ENCODE measurements around the gene RNFT1.
"Not testable (repeated sequence)": the region's sequence is repeated elsewhere in the genome, so short reads cannot be mapped to it uniquely, and the experiment has no call there.

Gene RNFT1, protein sequence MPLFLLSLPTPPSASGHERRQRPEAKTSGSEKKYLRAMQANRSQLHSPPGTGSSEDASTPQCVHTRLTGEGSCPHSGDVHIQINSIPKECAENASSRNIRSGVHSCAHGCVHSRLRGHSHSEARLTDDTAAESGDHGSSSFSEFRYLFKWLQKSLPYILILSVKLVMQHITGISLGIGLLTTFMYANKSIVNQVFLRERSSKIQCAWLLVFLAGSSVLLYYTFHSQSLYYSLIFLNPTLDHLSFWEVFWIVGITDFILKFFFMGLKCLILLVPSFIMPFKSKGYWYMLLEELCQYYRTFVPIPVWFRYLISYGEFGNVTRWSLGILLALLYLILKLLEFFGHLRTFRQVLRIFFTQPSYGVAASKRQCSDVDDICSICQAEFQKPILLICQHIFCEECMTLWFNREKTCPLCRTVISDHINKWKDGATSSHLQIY

DNA sequence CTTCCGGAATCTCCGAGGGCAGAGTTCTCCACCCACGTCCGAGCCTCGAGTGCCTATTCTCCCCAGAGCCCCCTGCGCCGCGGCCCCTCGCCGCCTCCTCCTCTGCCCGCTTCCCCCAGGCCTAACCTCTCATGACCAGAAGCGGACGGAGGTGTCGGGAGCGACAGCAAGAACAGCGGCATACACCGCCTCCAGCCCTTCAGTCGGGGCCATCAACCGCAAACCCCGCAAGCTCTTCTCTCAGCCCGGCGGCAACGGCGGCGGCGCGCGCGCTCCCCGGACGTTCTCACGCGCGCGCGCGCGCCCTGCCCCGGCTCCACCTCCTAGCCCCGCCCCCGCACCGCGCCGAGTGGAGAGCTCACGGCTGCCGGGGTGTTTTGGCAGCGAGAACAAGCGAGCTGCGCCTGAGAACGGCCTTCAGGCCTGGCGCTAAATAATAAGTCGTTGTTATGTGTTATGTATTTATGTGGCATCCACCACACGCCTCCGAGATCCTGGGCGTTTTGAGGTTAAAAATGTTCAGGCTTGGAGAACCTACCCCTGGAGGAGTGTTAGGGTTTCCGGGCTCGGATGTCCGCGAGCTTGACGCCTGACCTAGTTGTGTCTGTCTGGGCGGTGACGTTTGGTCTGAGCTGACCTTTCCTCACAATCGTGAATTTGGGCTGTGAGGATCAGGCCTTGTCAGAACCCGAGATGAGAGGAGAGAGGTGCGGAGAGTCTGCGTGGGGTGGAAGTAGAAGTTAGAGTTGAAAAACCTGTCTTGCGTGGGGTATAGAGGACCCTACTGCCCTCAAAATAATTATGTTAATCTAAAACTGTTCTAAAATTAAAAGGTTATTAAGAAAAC lies at the start of gene RNFT1:
Gene RNFT1 (minus strand): TSS at position 259 of the 847 bp plus-strand sequence. CDS start 77 bp downstream, at position 182.
- DNase-seq: peak; percentile 88

DNA sequence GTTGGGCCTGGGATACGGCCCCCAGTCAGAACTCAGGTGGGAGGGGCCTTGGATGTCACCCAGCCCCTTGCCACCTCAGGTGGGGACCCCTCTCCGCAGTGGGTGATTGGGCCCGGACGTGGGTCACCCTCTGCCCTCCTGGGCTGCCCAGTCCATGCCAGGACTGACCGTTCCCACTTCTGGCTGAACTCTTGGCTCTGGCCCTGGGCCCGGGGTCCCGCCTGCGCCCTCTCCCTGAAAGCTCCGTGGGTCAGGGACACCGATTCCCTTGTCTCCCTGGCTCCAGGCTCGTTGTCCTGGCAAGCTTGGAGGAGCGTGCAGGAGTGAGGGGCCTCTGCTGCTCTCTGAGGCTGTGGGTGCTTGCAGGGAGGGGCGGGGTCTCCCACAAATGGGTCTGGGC lies 44.8 kb upstream of the RNFT1 start:
- DNase-seq: not testable (repeated sequence)

DNA sequence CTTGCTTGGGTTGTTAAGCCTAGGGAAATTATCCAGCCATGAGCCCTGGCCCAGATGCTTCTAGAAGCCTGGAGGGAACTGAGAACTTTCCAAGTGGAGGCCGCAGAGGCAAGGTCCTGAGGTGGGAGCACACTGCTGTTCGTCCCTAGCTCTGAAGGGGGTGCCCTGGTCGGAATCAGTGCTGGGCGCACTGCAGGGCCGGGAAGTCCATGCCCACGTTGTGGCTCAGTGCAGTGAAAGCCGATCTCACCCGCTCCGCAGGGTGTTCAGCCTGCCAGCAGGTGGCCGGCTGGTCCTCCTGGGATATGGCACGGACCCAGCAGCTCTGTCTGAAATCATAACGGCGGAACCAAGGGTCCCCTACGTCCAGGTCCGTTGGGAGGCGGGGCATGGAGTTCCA lies 43.8 kb upstream of the RNFT1 start:
- not testable (repeated sequence) for DNase-seq

DNA sequence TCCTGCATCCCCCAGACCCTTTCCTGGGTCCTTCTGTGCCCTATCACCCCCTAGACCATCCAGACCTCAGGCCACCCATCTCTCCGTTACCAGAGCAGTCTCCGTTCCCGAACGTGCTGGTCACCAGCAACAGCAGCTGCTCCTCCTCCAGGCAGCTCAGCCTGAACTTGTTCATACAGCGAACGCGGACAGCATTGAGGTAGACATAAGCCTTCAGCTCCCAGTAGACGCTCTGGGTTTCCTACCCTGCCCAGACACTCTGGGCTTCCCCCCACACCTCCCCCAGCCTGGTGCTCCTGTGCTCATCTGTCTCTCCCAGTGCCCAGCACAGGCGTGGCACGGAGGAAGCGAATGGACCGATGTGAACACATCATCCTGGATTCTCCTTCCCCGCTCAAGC lies 41.6 kb upstream of the RNFT1 start:
- no peak for DNase-seq

DNA sequence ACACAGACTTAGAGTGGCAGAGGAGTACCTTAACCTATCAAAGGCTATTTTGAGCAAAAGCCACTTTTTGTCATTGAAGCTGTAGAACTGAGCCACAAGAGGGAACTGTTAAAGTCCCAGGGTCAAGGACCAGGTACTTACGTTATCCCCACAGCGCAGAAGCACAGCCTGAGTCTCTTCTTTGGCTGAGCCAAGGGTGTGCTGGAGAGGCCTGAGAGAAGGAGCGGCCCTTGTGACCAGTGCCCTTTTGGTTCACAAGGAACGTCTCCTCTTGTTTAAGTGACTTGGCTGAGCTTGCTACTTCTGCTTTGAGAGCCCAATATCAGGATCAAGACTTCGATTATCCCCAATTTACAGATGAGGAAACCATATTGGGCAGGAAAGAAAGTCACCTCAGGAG lies 40.0 kb upstream of the RNFT1 start:
- not testable (repeated sequence) for DNase-seq

DNA sequence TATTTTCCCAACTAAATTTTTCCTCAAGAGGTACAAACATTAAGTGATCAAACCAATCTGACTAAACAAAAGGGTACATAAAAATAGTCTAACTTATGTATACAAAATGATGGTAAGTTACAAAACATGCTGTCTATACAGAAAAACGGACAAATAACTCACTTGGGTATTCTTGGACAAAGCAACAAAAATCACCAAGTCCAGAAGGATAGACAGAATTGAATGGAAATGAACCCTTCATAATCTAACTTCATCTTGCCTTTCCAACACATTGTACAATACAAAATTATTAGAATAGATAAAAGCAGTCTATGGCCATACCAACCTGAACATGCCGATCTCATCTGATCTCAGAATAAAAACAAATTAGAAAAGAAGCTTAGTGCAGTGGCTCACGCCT lies 37.9 kb upstream of the RNFT1 start:
- DNase-seq: not testable (repeated sequence)

DNA sequence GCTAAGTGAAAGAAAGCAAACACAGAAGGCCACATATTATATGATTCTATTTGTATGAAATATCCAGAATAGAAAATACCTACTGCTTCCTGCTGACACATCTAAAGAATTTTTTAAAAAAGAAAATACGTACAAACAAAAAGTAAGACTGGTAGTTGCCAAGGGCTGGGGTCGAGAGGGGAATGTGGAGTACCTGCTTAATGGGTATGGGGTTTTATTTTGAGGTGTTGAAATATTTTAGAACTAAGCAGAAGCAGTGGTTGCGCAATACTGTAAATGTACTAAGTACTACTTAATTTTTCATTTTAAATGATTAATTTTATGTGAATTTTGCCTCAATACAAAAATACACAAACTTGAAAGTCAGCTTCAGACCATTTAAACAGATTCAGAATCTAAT lies 32.1 kb upstream of the RNFT1 start:
- not testable (repeated sequence) for DNase-seq

DNA sequence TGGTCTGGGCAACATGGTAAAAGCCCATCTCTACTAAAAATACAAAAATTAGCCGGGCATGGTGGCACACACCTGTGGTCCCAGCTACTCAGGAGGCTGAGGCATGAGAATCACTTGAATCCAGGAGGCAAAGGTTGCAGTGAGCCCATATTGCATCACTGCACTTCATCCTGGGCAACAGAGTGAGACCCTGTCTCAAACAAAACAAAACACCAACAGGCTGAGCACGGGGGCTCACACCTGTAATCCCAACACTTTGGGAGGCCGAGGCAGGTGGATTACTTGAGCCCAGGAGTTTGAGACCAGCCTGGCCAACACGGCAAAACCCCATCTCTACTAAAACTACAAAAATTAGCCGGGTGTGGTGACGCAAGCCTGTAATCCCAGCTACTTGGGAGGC lies 10.6 kb upstream of the RNFT1 start:
- not testable (repeated sequence) for DNase-seq

DNA sequence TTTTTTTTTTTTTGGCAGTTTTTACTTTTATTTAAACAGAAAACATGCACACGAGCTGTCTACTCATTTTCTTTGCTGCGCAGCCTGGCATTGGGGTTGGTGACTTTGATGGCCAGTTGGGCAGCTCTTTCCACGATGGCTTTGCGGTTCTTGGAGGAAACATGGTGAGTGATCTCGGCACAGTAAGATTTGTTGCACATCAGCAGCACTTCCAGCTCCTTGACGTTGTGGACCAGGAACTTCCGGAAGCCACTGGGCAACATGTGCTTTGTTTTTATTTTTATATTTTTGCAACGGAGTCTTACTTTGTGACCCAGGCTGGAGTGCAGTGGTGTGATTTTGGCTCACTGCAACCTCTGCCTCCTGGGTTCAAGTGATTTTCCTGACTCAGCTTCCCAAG lies 8.9 kb upstream of the RNFT1 start:
- DNase-seq: not testable (repeated sequence)

DNA sequence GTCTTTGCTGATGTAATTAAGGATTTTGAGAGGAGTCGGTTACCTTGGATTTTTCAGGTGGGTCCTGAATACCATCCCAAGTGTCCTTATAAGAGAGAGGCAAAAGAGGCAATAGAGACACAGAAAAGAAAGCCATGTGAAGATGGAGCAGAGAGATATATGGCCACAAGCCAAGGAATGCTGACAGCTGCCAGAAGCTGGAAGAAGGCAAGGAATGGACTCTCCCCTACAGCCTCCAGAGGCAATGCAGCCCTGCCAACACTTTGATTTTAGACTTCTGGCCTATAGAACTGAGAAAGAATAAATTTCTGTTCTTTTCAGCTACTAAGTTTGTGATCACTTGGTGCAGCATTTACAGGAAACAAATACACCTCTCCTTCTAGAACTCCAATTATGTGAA lies 8.2 kb upstream of the RNFT1 start:
- no peak for DNase-seq

DNA sequence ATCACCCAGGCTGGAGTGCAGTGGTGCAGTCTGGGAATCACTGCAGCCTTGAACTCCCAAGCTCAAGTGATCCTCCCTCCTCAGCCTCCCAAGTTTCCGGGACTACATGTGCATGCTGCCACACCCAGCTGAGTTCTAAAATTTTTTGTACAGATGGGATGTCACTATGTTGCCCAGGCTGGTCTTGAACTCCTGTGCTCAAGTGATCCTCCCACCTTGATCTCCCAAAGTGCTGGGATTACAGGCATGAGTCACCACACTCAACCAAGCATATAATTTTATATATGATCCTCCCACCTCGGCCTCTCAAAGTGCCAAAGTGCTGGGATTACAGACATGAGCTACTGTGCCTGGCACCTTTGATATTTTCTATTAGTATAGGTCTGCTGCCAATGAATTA lies 7.2 kb upstream of the RNFT1 start:
- DNase-seq: not testable (repeated sequence)

DNA sequence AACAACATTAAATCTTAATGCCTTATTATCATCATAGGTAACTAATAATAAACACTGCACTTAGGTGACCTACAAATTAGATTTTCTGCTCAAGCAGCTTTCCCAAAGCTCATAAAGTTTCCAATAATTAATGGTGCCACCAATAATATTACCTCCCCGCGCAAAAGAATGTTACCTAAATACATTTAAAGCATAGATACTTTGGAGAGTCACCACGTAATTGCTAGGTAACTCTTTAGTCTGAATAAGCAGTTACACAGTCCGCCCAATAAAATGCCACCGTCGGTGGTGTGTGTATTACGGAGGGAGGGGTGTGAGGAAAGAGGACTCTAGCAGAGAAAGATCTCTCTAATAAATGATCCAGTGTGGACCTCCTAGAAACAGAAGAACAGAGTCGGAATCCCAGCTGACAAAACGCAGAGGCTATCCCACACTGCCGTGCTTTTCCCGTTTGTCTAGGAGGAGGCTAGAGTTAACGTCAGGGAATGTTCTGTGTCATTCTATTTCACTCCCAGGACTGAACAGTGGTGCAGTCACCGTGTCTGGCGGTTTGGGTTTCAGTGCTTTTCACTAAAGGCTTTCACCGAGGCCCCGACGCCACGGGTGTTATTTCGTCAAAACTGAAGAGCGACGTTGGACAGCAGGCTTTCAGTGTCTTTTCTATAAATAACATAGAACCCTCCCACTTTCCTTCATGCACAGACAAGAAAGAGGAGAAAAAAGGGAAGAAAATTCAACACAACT lies 630 bp downstream of the RNFT1 start:
- peak; percentile 36 for DNase-seq

DNA sequence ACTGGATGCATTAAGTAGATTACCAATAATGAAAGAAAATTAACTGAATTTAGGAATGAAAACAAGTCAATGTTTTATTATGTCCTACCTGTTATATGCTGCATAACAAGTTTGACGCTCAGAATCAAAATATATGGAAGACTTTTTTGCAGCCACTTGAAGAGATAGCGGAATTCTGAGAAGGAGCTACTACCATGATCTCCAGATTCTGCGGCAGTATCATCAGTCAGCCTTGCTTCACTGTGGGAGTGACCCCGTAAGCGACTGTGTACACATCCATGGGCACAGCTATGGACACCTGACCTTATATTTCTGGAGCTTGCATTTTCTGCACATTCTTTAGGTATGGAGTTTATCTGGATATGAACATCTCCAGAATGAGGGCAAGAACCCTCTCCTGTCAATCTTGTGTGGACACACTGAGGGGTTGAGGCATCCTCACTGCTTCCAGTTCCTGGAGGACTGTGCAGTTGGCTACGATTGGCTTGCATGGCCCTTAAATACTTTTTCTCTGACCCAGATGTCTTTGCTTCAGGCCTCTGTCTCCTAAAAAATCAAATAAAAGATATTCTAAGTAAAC lies 1.7 kb downstream of the RNFT1 start:
- DNase-seq: no peak

DNA sequence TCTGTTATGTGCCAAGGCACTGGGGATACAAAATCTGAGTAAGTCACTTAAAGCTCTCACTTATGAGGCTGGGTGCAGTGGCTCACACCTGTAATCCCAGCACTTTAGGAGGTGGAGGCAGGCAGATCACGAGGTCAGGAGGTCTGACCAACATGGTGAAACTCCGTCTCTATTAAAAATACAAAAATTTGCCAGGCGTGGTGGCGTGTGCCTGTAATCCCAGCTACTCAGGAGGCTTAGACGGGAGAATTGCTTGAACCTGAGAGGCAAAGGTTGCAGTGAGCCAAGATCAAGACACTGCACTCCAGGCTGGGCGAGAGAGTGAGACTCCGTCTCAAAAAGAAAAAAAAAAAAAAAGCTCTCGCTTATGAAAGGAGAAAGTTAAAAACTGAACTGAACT lies 5.0 kb downstream of the RNFT1 start:
- DNase-seq: not testable (repeated sequence)

DNA sequence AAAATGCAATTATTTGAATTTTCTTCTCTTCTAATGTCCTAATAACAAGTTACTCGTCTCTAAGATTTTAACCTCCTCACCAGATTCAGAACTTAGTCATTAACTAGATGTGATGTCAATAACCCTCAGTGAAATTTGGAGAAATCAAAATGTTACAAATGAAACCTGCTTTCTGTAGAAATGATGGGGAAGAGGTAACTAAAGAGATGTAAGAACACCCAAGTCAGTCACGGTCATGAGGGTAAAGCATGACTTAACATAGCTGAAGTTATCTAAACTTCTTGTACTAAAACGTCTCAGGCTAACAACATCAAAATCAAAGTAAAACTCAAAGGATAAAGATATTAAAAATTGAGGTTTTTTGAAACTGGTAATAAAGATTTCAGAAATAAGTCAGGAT lies 9.7 kb downstream of the RNFT1 start:
- no peak for DNase-seq

DNA sequence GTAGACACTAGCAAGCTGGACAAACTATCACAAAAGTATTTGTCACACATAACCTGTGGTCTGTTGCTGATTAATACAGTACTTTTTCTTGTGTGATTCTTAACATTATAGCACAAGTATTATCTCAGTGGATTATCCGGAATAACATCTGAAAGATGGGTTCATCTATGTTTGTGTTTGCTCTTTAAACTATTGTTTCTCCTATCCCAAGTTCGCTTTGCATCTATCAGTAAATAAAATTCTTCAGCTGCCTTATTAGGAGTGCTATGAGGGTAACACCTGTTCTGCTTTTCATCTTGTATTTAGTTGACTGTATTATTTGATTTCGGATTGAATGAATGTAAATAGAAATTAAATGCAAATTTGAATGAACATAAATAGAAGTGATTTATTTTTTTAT lies 14.5 kb downstream of the RNFT1 start:
- DNase-seq: no peak

DNA sequence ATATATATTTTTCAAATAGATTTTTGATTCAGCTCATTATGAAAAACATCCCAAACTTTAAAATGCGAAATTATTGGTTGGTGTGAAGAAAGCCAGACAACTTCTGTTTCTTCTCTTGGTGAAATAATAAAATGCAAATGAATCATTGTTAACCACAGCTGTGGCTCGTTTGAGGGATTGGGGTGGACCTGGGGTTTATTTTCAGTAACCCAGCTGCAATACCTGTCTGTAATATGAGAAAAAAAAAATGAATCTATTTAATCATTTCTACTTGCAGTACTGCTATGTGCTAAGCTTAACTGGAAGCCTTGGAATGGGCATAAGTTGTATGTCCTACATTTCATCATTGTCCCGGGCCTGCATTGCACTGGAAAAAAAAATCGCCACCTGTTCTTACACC lies 17.2 kb downstream of the RNFT1 start:
- peak; percentile 8 for DNase-seq

DNA sequence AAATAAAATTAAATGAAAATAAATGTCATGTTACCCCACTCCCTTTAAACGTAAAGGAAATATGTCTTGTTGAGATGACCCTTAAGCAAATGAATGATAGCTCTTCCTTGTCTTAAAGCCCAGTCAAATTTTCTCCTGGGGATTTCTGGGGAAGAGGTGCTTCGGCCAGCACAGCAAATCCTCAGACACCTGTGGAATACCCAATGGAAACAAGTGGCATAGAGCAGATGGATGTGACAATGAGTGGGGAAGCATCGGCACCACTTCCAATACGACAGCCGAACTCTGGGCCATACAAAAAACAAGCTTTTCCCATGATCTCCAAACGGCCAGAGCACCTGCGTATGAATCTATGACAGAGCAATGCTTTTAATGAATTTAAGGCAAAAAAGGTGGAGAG lies 18.1 kb downstream of the RNFT1 start:
- not testable (repeated sequence) for DNase-seq

DNA sequence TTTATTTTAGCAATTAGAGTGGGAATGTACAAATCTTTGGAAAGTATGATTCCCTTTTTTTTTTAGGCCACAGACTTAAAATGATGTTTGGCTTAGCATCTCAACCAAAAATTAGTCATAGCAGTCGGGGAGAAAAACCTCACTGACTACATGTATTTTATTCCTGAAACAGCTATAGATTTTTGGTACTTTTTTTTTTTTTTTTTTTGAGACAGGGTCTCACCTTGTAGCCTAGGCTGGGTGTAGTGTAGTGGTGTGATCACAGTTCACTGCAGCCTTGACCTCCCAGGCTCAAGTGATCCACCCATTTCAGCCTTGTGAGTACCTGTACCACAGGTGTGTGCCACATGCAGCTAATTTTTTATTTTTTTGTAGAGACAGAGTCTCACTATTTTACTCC lies 23.4 kb downstream of the RNFT1 start:
- peak; percentile 25 for DNase-seq

DNA sequence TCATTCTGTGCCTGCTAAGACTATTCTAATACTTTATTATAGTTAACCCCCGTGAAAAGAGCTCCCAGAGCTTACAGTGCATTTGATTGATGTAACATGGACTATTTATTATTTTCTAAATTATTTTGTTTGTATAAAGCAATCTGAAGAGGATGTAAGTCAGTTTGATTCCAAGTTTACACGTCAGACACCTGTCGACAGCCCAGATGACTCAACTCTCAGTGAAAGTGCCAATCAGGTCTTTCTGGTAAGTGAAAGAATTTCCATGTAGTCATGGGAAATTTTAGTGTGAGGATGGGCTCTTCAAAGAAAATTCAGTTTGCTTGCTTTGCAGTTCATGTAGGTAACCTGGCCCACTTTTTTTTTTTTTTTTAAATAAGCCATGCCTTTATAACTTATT lies 23.8 kb downstream of the RNFT1 start:
- peak; percentile 72 for DNase-seq

DNA sequence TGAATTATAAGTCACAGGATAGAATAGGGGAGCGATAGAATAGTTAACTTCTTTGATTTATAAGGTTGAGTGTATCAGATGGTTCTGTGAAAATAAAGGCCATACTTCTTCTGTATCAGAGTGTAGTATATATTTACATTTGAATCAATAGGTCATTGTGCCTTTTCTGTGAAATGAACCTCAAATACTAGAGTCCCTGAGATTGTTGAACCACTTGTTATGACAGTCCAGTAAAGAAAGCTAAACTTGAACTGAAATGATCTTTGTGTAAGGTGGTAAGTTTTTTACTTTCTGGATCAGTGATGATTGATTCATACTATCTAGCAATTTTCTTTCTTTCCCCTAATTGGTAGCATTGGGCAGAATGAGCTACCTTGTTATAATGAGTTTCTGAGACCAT lies 31.2 kb downstream of the RNFT1 start:
- DNase-seq: not testable (repeated sequence)

DNA sequence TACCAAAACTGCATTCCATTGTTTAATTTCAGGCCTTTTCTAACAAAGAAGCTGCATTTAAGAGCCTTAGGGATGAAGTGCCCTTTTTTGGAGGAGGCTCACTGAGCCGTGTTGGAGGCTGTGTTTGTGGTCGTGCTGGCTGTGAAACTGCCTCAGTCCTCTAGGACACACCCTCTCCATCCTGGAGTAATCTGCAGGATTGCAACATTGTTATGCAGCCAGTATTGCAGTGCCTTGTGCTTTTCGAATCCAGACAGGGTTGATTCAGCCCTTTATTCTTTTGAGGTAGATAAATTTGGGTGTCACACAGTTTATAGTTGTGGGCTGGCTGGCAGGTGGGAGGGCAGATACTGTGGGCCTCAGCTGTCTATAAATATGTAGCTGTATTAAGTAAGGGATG lies 33.8 kb downstream of the RNFT1 start:
- not testable (repeated sequence) for DNase-seq

DNA sequence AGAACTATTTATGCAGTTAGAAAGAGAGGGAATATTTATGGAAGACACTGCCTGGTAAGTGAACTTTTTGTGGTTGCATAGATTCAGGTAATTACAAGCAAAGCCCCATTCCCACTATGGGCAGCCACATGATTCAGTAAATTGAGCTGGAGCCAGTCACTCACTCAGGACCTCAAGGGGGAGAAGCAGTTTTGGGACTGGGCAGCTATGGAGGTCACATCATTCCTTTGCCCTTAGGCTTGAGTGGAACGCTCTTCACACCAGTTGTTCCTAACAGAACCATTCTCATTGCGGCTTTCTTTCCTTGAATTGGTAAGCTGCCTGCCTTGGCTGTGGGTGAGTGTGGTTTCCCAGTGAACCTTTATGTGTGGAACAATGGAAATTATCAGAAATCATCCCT lies 34.4 kb downstream of the RNFT1 start:
- not testable (repeated sequence) for DNase-seq
